PC-3 (cell line): ENCODE results near the gene ATMIN. TPM values are rescaled to one million over a fixed set of nuclear protein-coding genes. Genes with fewer than 3 reads are reported as not detected.

Experiments
- ATAC-seq: fragments of 200-7000 bp; cut with Tn5 transposase; 2 replicates; pipeline ENCODE4 v1.9.1; 2020; ENCODE audit warnings: mild to moderate bottlenecking, moderate library complexity
- BruUV-seq: library from RNA; stranded (reverse); fragments of 400-500 nt; replicated peaks from 2 replicates; lab custom pipeline; 2021; lab: Mats Ljungman, UMichigan
- CTCF ChIA-PET: fragments of 300-600 bp; sonication (Branson Sonifier 250); formaldehyde crosslinking; loops from one replicate; lab custom pipeline; 2022; ENCODE audit warnings: antibody characterized with exemption; lab: Charles Lee
- POLR2A ChIA-PET: fragments of 300-600 bp; sonication (Branson Sonifier 250); formaldehyde crosslinking; loops from one replicate; lab custom pipeline; 2022; ENCODE audit warnings: antibody characterized with exemption; ENCODE audit not compliant: unreplicated experiment; lab: Charles Lee
- DNase-seq: peaks from one replicate; pipeline ENCODE4 v3.0.0-alpha.2; 2015
- H2AFZ ChIP-seq: fragments of 300-600 bp; sonication (generic); 2 replicates; pipeline ENCODE4 v1.6.0; 2016; ENCODE audit warnings: antibody characterized with exemption, low read length
- H3F3A ChIP-seq: fragments of 300-600 bp; sonication (generic); one replicate; pipeline ENCODE4 v1.6.0; 2017; ENCODE audit warnings: antibody characterized with exemption, low read length, control low read depth, mild to moderate bottlenecking; ENCODE audit not compliant: unreplicated experiment
- H3K27ac ChIP-seq: fragments of 300-600 bp; sonication (generic); 2 replicates; pipeline ENCODE4 v1.5.1; 2016; ENCODE audit warnings: mild to moderate bottlenecking, low read length
- H3K27me3 ChIP-seq: fragments of 300-600 bp; sonication (generic); 2 replicates; pipeline ENCODE4 v1.6.1; 2016; ENCODE audit warnings: low read length, mixed read lengths
- H3K36me3 ChIP-seq: fragments of 300-600 bp; sonication (generic); 2 replicates; pipeline ENCODE4 v1.6.1; 2016; ENCODE audit warnings: low read depth, mixed run types, low read length, mixed read lengths
- H3K4me1 ChIP-seq: fragments of 300-600 bp; sonication (generic); 2 replicates; pipeline ENCODE4 v1.5.1; 2016; ENCODE audit warnings: low read length; ENCODE audit not compliant: insufficient read depth
- H3K4me2 ChIP-seq: fragments of 300-600 bp; sonication (generic); 2 replicates; pipeline ENCODE4 v1.6.0; 2016; ENCODE audit warnings: low read length
- H3K4me3 ChIP-seq: fragments of 300-600 bp; sonication (generic); 2 replicates; pipeline ENCODE4 v1.5.1; 2016; ENCODE audit warnings: mild to moderate bottlenecking, low read length, mixed read lengths
- H3K79me2 ChIP-seq: fragments of 300-600 bp; sonication (generic); 2 replicates; pipeline ENCODE4 v1.6.1; 2017; ENCODE audit warnings: low read length, mixed read lengths
- H3K9ac ChIP-seq: fragments of 300-600 bp; sonication (generic); 2 replicates; pipeline ENCODE4 v1.6.0; 2016; ENCODE audit warnings: mild to moderate bottlenecking, low read length
- H3K9me2 ChIP-seq: fragments of 300-600 bp; sonication (generic); replicated peaks from 2 replicates; pipeline ENCODE4 v1.6.1; 2016; ENCODE audit warnings: mixed run types, low read length, mixed read lengths
- H3K9me3 ChIP-seq: fragments of 300-600 bp; sonication (generic); 2 replicates; pipeline ENCODE4 v1.6.1; 2016; ENCODE audit warnings: low read length, mixed read lengths
- H4K20me1 ChIP-seq: fragments of 300-600 bp; sonication (generic); 2 replicates; pipeline ENCODE4 v1.6.1; 2016; ENCODE audit warnings: low read length, mixed read lengths
- CTCF ChIP-seq: fragments of 300-600 bp; sonication (generic); conservative IDR thresholded peaks from 2 replicates; pipeline ENCODE4 v1.5.1; 2017; ENCODE audit warnings: antibody characterized with exemption, low read depth, mild to moderate bottlenecking, low read length
- EZH2 ChIP-seq: fragments of 300-600 bp; sonication (generic); IDR thresholded peaks from one replicate; pipeline ENCODE4 v1.6.1; 2017; ENCODE audit warnings: antibody characterized with exemption, mild to moderate bottlenecking, low read length; ENCODE audit not compliant: unreplicated experiment
- EZH2phosphoT487 ChIP-seq: fragments of 300-600 bp; sonication (generic); IDR thresholded peaks from 2 replicates; pipeline ENCODE4 v1.6.1; 2018; ENCODE audit warnings: mild to moderate bottlenecking, antibody characterized with exemption, low read length, borderline replicate concordance
- intact Hi-C: fragments of 100-400 bp; cut with micrococcal nuclease; formaldehyde crosslinking; loops from 2 replicates; pipeline ENCODE4 v1.9.0; 2023
- total RNA-seq: library from RNA; depleted of rRNA; stranded (reverse); fragments of >200 nt; gene quantifications from 2 replicates; pipeline ENCODE4 v1.2.3, GENCODE V29; 2014

The ATMIN gene
- total RNA-seq, 1 experiment from 2014 or later = 35.4 TPM

DNA sequence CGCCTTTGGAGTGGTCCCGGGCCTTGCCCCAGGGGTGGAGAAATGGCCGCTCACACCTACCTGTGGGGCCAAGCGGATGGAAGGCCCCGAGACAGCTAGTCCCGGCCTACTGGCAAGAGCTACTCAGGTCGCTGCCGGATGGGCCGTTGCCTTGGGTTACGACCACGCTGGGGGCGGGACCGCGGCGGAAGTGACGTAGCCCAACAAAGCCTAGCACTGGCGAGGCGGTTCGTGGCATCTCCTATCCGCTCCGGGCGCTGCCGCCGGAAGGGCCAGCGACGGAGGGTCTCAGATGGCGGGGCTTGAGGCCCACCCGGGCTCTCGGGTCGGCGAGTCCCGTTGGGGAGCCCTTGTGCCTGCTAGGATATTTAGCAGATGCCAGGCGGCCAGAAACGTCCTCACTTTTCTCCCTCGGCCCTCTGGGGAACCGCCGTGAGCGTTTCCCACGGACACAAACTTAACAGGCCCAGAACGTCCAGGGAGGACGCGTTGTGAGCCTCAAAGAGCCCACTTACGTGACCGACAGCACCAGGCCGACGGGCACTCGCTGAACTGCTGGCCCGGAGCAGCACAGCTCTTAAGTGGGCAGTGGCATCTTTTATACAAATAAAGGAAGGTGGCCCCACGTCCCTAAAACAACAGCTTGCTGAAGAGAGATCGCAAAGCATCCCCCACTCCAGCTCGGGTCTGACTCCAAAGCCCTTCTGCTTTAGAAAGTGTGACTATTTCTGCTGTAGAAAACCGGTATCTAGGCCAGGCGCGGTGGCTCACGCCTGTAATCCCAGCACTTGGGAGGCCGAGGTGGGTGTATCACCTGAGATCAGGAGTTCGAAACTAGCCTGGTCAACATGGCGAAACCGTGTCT lies 41.7 kb downstream of the ATMIN start, which contains the start of gene C16orf46:
TSS of gene C16orf46 (minus strand) at position 163 of the 865 bp plus-strand sequence. CDS start 13,283 bp downstream, outside the sequence.
- no peaks in the 10 kb centered on the region for H3K79me2 ChIP-seq
- no peaks in the 10 kb centered on the region for H3K9me2 ChIP-seq
- peak within 1 kb of the TSS; percentile 41 for H3K27ac ChIP-seq
- H3K9me3 ChIP-seq = no peaks in the 10 kb centered on the region
- peak; percentile 90 for DNase-seq
- ATAC-seq = peak; percentile 93
- TSS peak; percentile 89 for BruUV-seq
- H3K27me3 ChIP-seq = no peaks in the 10 kb centered on the region
- peak within 1 kb of the TSS; percentile 83 for H3K4me2 ChIP-seq
- ChIA-PET CTCF (interaction anchor here (1.0 kb wide), 1 partner anchor 41 kb away, joined by 3 read pairs; the partner anchor contains the start of gene ATMIN), POLR2A (interaction anchor here (0.6 kb wide), 1 partner anchor 86 kb away, joined by 6 read pairs; no protein-coding TSS in a partner anchor)
- peak within 1 kb of the TSS; percentile 78 for H3K9ac ChIP-seq
- intact Hi-C loops = loop anchor here (2.0 to 5.0 kb wide), 3 partner anchors 17 to 73 kb away; partner anchors contain the start of gene ATMIN
- TF ChIP-seq EZH2phosphoT487 = no peak
- TF ChIP-seq CTCF = no peak
- no peak for TF ChIP-seq EZH2
- H2AFZ ChIP-seq = peak within 1 kb of the TSS; percentile 93
- H3K4me3 ChIP-seq = peak within 1 kb of the TSS; percentile 77
- H3K4me1 ChIP-seq = peaks cover 6% of the 10 kb centered on the region; the same call in 1 of the 2 replicates
- H4K20me1 ChIP-seq = no peaks in the 10 kb centered on the region
- H3F3A ChIP-seq = no peaks in the 10 kb centered on the region
- H3K36me3 ChIP-seq = no peaks in the 10 kb centered on the region

GRCh38 chr16:81080233-81080632 lies 44.6 kb downstream of the ATMIN start:
- H3K4me3 ChIP-seq = no peak overlapping the region
- H3K36me3 ChIP-seq = no peaks in the 10 kb centered on the region
- H3K4me2 ChIP-seq = no peak overlapping the region
- H3K9me2 ChIP-seq = no peaks in the 10 kb centered on the region
- POLR2A ChIA-PET = no interaction called here
- H3K27ac ChIP-seq = no peak overlapping the region
- H4K20me1 ChIP-seq = no peaks in the 10 kb centered on the region
- ATAC-seq (no peak), DNase-seq (no peak)
- H3K9me3 ChIP-seq = no peaks in the 10 kb centered on the region
- H3K4me1 ChIP-seq = peaks cover 6% of the 10 kb centered on the region; the same call in 1 of the 2 replicates
- TF ChIP-seq EZH2phosphoT487 = no peak
- no peak for TF ChIP-seq CTCF
- TF ChIP-seq EZH2 = no peak
- no peaks in the 10 kb centered on the region for H3K79me2 ChIP-seq
- H3F3A ChIP-seq = no peaks in the 10 kb centered on the region
- H2AFZ ChIP-seq = no peak overlapping the region
- BruUV-seq = no TSS peak
- no peak overlapping the region for H3K9ac ChIP-seq
- intact Hi-C loops = loop anchor here (5.0 kb wide), 1 partner anchor 262 kb away; no protein-coding TSS in a partner anchor
- H3K27me3 ChIP-seq = no peaks in the 10 kb centered on the region
- CTCF ChIA-PET = no interaction called here
